Endothelial cell of umbilical vein (primary cell): ENCODE measurements around the gene FADS2.

Source experiments
- FOS ChIP-seq: IDR thresholded peaks from 2 replicates; pipeline ENCODE4 v1.6.1; 2011; ENCODE audit warnings: mild to moderate bottlenecking, low read length, moderate library complexity, borderline replicate concordance; ENCODE audit not compliant: insufficient read depth
- MYC ChIP-seq: IDR thresholded peaks from one replicate; pipeline ENCODE4 v1.6.1; 2011; ENCODE audit warnings: mild to moderate bottlenecking, low read depth, low read length
- POLR2A ChIP-seq: IDR thresholded peaks from 2 replicates; pipeline ENCODE4 v1.6.1; 2012; ENCODE audit warnings: low read depth, mild to moderate bottlenecking, control low read depth, low read length
- POLR2AphosphoS5 ChIP-seq: IDR thresholded peaks from 2 replicates; pipeline ENCODE4 v1.6.1; 2012; ENCODE audit warnings: low read depth, mild to moderate bottlenecking, control low read depth, low read length, moderate library complexity; ENCODE audit not compliant: insufficient read depth
- TF ChIP-seq, protein P1 (sequence below), 2 donors: IDR thresholded peaks; 1 replicate in 1 of 2; 2 replicates in 1 of 2; pipeline ENCODE4 v1.5.1; 2011; ENCODE audit warnings: low read length in 2 of 2, mild to moderate bottlenecking in 2 of 2, moderate library complexity in 2 of 2, control low read depth in 1 of 2, inconsistent platforms in 1 of 2, low read depth in 1 of 2; ENCODE audit not compliant: insufficient read depth in 1 of 2; ENCODE audit errors: extremely low read depth in 1 of 2
- TF ChIP-seq, protein P2 (sequence below): IDR thresholded peaks from 2 replicates; pipeline ENCODE4 v1.6.1; 2011; ENCODE audit not compliant: insufficient read depth, insufficient read length

GRCh38 chr11:61816736-61817455 is 11.2 kb upstream of the FADS2 start, which contains the start of gene FADS1:
- TF ChIP-seq, protein P1, sequence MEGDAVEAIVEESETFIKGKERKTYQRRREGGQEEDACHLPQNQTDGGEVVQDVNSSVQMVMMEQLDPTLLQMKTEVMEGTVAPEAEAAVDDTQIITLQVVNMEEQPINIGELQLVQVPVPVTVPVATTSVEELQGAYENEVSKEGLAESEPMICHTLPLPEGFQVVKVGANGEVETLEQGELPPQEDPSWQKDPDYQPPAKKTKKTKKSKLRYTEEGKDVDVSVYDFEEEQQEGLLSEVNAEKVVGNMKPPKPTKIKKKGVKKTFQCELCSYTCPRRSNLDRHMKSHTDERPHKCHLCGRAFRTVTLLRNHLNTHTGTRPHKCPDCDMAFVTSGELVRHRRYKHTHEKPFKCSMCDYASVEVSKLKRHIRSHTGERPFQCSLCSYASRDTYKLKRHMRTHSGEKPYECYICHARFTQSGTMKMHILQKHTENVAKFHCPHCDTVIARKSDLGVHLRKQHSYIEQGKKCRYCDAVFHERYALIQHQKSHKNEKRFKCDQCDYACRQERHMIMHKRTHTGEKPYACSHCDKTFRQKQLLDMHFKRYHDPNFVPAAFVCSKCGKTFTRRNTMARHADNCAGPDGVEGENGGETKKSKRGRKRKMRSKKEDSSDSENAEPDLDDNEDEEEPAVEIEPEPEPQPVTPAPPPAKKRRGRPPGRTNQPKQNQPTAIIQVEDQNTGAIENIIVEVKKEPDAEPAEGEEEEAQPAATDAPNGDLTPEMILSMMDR (IDR thresholded peaks at IDR 0.05; ENCODE audit: extremely low read depth in 1 of 2, insufficient read depth in 1 of 2, low read depth in 1 of 2, low read length in 2 of 2) = peak; percentile 79 to 89
- TF ChIP-seq POLR2AphosphoS5 (peak; percentile 74), POLR2A (peak; percentile 50), MYC (no peak), FOS (no peak)
- TF ChIP-seq, protein P2, sequence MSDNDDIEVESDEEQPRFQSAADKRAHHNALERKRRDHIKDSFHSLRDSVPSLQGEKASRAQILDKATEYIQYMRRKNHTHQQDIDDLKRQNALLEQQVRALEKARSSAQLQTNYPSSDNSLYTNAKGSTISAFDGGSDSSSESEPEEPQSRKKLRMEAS = peak; percentile 71
